ENCODE results near the gene LMAN2.
"Not testable (repeated sequence)": the region's sequence is repeated elsewhere in the genome, so short reads cannot be mapped to it uniquely, and the experiment has no call there.

LMAN2 gene

GRCh38 chr5:177346820-177347219 lies 4.6 kb downstream of the LMAN2 start:
- no peak for DNase-seq

GRCh38 chr5:177344891-177345290 lies 6.6 kb downstream of the LMAN2 start:
- no peak for DNase-seq

DNA sequence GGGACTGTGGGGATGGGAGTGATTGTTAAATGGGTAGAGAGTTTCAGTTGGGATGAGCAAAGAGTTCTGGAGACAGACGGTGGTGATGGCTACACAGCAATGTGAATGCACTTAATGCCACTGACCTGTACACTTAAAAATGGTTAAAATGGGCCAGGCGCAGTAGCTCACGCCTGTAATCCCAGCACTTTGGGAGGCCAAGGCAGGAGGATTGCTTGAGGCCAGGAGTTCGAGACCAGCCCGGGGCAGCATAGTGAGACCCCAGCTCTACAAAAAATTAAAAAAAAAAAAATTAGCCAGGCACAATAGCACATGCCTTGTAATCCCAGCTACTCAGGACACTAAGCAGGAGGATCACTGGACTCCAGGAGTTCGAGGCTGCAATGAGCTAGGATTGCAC lies 7.7 kb downstream of the LMAN2 start:
- no peak for DNase-seq

DNA sequence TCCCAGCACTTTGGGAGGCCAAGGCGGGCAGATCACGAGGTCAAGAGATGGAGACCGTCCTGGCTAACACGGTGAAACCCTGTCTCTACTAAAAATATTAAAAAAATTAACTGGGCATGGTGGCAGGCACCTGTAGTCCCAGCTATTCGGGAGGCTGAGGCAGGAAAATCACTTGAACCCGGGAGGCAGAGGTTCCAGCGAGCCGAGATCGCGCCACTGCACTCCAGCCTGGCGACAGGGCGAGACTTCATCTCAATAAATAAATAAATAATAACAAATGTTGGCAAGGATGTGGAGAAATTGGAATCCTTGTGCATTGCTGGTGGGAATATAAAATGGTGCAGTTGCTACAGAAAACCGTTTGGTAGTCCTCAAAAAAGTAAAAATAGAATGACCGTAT lies 8.5 kb downstream of the LMAN2 start:
- DNase-seq: not testable (repeated sequence)

- DNase-seq: no peak
Observed at GRCh38 chr5:177339107-177339638, 12.3 kb downstream of the LMAN2 start.

DNA sequence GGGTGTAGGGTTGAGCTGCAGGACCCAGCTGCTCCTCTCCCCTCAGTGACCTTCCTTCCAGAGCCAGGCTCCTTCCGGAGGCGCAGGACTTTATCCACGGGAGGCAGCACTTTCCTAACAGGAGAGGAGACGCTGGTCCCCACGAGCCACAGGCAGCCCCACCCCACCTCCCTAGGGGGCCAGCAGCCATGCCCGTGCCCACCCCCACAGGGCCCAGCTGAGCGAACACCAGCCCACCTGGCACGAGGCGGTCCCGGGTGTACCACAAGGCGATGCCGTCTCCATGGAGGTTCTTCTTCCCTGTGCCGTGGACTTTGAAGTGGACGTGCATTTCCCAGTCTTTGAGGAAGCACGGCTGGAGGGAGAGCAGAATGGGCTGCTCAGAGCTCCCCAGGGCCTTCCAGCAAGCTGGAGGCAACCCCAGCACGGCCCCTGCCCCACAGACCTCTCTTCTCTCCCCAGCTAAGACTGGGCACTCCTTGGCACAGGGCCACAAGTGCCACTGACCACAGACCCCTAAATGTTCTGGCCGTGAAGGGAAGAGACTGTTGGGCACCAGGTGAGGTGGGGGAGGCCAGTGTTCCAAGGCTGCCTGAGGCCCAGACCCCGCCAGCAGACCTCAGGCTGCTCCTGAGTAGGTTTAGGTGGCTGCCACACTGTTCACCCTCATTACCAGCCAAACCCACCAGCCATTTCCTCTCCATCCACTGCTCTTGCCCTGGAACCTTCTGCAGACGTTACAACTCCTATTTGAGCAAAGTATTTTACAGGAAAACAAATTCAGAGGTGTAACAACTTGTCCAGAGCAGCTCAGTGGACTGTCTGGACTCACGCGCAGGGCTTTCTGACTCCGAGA lies 13.0 kb downstream of the LMAN2 start:
- no peak for DNase-seq

DNA sequence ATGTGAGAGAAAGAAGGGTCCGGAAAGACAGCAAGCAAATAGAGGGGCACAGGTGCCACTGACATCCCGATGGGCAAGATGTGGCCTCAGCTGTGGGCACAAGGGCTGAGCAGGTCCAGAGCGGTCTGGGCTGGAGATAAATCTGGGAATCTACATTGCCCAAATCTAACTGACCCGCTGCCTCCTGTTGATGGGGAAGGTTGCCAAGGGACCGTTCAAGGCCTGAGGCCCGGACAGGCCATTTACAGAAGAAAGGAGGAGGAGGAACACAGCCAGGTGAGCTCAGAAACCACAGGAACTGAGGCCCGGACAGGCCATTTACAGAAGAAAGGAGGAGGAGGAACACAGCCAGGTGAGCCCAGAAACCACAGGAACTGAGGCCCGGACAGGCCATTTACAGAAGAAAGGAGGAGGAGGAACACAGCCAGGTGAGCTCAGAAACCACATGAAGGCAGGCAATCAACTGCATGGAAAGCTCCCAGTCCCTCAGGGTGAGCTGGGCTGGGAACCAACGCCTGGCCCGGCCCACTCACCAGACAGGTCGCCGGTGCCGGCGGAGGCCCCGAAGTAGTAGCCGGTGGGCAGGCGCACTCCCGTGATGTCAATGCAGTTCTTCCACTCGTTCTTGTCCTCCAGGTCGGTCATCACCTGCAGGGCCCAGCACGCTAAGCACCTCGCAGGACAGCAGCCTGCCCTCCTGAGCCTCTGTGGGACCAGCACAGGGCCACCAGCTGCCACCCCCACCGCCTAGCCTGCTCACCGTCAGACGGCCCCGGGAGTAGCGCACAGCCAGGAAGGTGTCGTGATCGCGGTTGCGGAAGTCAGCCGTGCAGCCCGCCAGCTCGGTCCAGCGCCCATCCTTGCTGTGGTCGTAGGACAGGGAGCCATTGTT lies 14.6 kb downstream of the LMAN2 start:
- no peak for DNase-seq

DNA sequence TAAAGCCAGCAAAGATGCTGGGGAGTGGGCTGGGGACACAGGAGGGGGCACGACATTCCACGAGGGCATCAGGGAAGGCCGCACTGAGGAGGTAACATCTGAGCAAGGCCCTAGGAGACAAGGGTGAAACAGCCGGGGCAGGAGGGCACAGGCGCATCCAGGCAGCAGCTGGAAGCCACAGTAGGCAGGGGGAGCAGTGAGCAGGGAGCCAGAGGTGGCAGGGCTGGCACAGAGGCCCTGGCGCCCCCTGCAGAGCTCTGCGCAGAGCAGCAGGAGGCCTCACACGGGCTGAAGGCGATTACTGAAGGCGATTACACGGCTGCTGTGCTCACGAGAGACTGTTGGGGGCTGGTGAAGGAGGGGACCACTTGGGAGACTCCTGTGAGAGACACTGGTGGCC lies 15.4 kb downstream of the LMAN2 start:
- DNase-seq: no peak

GRCh38 chr5:177335701-177336065 lies 15.8 kb downstream of the LMAN2 start:
- DNase-seq: no peak

DNA sequence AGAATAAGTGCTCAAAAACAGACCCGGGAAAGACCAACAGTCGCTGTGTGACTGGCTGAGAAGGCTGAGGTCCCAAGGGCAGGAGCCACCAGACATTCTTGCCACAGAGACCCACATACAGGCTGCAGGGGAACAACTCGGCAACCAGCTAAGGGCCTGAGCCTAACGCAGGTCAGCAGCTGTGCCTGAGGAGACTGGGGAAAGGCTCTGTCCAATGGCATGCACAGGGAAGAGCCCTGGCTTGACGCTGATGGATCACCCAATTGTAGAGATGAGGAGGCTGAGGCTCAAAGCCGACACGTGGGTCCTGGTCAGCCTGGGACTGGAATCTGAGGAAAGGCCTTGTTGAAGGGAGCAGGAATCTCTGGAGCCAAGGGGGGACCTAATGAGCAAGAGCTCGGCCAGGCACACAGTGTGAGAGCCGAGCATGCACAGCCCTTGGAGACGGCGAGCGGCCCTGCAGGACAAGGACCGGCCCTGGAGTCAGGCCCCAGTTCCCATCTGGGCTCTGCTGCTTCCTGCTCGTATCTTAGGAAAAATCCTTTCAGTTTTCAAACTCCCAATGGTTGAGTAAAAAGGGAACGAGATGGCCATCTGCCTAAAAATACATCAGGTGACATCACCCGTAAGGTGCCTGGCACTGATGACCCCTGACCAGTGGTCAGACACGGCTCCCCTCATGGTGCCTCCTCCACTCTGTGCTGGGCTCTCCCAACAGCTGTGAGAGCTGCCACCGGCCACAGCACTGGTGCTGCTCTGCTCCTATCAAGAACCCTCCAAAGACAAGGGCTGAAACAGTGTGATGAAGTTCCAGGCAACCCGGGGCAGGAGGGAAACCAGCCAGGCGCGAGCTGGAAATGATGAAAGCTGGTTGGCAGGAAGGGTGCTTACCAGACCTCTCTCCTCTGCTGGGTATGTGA lies 16.4 kb downstream of the LMAN2 start:
- DNase-seq: no peak

GRCh38 chr5:177334155-177334551 lies 17.3 kb downstream of the LMAN2 start:
- no peak for DNase-seq

- no peak for DNase-seq
Observed at GRCh38 chr5:177333420-177334154, 17.9 kb downstream of the LMAN2 start.

GRCh38 chr5:177332896-177333260 lies 18.6 kb downstream of the LMAN2 start:
- DNase-seq: no peak

- DNase-seq: no peak
Observed at GRCh38 chr5:177332031-177332895, 19.2 kb downstream of the LMAN2 start.

GRCh38 chr5:177330991-177331842 lies 20.3 kb downstream of the LMAN2 start:
- no peak for DNase-seq

DNA sequence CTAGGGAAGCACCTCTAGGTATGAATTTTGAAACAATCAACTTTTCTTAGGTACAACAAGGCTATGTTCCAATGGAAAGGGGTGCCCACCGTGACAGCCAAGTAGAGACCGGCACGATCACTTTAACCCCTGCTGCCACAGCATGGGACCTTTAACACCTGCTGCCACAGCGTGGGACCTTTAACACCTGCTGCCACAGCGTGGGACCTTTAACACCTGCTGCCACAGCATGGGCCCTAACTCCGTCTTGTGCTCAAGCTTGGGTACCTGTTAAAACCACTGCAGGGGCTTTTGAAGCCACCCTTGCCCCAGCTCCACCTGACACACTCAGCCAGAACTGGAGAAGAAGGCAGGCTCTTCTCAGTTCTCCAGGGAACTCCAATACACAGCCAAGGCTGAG lies 21.6 kb downstream of the LMAN2 start:
- DNase-seq: no peak

DNA sequence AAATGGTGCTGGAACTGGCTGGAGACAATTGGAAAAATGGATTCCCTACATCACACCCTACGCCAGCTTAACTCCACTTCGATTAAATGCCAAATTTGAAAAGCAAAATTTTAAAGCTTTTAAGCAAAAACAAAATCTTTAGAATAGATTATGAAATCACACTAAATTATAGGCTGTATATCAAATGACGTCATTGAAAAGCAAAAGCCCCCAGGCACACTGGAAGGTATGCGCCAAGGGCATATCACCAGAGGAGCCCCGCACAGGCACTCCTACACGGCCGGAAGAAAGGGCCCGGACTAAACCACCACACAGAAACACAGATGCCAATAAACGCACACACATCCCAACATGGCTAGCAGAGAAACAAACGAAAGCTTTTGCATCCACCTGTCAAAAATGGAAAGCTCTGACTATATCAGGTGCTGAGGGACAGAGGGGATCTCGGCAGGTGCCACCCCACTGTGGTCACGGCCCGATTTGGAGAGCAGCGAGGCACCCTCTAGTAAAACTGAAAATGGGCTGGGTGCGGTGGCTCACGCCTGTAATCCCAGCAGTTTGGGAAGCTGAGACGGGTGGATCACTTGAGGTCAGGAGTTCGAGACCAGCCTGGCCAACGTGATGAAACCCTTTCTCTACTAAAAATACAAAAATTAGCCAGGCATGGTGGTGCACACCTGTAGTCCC lies 22.8 kb downstream of the LMAN2 start:
- DNase-seq: no peak

GRCh38 chr5:177327539-177328522 lies 23.6 kb downstream of the LMAN2 start:
- DNase-seq: no peak
